NCI-H226 (cell line): Measurements from ENCODE around the gene PXN.

Source experiments
- DNase-seq: peaks from one replicate; pipeline ENCODE4 v3.0.0-alpha.2; 2015

Gene PXN

GRCh38 chr12:120164293-120164692, 101.2 kb downstream of the PXN start:
- no peak for DNase-seq

- DNase-seq: no peak
Observed at GRCh38 chr12:120162763-120163162, 102.8 kb downstream of the PXN start.

DNA sequence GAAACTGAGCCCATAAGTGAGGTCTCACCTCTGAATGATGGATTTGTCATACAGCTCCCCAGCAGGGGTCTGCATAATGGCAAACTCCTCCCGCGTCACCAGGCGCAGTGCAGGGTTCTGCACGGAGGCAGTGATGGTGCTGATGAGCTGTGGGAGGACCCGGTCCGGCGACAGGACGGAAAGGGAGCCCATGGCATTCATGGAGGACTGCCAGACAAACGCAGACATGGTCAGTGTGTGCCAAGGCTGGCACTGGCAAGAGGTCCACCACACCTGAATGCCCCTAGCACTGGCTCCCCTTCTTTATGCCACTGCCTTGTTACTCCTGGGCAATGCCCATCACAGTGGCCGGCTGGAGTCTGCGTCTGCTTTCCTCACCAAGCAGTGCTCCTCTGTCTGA, 103.7 kb downstream of the PXN start:
- no peak for DNase-seq
